ENCODE data around the gene CD200R1L.
"Not testable (repeated sequence)": the region's sequence is repeated elsewhere in the genome, so short reads cannot be mapped to it uniquely, and the experiment has no call there.

Gene CD200R1L

GRCh38 chr3:112846764-112847163, at the start of gene CD200R1L:
Gene CD200R1L (minus strand): TSS chr3:112846864. CDS start chr3:112829367, 17,497 bp downstream.
- no peak for DNase-seq

DNA sequence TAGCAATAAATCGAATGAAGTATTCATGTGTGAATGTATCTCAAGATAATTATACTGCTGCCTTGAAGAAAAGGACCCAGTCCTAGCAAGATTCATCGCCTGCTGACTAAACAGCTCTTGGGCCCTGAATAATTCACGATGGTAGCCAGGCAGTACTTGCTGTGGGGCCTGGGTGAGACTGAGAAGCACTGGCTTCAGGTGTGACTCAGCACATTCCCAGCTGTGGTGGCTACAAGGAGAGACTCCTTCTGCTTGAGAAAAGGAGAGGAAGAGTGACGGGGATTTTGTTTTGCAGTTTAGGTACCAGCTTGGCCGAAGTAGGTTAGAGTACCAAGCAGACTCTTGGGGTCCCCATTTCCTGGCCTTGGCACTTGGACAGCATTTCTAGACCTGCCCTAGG, 47.6 kb upstream of the CD200R1L start:
- DNase-seq, result no peak

DNA sequence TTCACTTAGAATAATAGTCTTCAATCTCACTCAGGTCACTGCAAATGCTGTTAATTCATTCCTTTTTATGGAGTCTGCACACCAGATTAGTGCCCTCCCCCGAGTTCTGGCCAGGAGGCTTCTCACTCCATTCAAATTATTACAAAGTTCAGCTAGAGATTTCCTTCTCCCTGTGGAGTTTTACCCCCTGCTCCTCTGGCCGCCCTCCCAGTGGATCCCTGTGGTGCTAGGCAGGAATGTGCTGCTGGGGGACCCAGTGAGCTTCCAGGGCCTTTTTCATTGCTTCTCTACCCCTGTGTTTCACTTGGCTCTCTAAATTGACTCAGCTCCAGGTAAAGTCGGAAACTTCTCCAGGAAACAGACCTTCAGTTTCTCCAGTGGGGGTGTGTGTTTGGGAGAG, 42.7 kb upstream of the CD200R1L start:
- DNase-seq, result no peak

- DNase-seq, result no peak
These were observed 41.9 kb upstream of the CD200R1L start for GRCh38 chr3:112888381-112889085.

- DNase-seq, result no peak
These were observed 38.1 kb upstream of the CD200R1L start for GRCh38 chr3:112884678-112885290.

DNA sequence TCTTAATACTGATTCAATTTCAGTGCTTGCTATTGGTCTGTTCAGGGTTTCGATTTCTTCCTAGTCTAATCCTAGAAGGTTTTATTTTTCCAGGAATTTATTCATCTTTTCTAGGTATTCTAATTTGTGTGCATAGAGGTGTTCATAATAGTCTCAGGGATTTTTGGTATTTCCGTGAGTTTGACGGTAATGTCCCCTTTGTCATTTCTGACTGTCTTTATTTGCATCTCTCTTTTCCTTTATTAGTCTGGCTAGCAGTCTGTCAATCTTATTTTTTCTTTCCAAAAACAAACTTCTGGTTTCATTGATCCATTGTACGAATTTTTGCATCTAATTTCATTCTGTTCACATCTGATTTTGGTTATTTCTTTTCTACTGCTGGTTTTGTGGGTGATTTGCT, 35.2 kb upstream of the CD200R1L start:
- DNase-seq, result no peak

DNA sequence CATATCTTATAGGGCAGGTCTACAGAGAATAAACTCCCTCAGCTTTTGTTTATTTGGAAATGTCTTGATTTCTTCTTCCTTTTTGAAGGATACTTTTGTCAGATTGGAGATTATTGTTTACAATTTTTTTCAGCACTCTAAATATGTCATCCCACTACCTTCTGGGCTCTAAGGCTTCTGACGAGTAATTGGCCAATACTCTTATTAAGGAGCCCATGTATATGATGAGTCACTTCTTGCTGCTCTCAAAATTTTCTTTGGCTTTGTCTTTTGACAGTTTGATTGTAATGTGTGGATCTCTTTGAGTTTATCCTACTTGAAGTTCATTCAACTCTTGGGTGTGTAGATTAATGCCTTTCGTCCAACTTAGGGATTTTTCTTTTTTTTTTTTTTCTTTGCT, 28.9 kb upstream of the CD200R1L start:
- DNase-seq, result no peak

DNA sequence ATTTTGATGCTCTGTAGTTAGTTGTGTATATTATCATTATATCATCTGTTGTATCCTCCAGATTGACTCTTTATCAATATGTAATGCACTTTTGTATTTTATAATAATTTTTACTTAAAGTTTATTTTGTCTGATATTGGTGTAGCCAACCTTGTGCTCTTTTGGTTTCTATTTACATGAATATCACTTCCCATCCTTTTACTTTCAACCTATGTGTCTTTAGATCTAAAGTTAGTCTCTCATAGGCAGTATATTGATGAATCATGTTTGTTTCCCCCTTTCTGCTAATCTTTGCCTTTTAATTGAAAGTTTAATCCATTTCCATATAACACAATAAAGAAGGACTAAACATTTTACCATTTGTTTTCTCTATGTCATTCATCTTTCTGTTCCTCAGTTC, 28.1 kb upstream of the CD200R1L start:
- DNase-seq, result no peak

DNA sequence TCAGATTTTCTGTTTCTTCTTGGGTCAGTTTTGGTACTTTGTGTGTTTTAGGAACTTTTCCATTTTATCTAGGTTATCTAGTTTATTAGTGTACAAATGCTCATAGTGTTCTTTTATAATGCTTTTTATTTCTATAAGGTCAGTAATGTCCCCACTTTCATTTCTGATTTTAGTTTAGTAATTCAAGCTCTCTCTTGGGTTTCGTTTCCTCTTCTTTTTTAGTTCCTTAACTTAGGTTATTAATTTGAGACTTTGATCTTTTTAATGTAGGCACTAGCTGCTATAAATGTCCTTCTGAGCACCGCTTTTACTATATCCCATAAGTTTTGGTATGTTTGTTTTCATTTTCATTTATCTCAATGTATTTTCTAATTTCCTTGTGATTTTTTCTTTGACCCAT, 27.0 kb upstream of the CD200R1L start:
- no peak for DNase-seq

- DNase-seq, result no peak
These were observed 25.1 kb upstream of the CD200R1L start for GRCh38 chr3:112871735-112872134.

DNA sequence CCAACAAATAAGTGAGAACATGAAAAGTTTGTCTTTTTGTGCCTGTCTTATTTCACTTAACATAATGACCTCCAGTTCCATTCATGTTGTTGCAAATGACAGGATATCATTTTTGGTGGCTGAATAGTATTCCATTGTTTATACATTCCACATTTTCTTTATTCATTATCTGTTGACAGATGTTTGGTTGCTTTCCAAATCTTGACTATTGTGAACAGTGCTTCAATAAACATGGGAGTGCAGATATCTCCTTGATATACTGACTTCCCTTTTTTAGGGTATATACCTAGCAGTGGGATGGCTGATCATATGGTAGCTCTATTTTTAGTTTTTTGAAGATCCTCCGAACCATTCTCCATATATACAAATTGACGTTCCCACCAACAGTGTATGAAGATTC, 19.1 kb upstream of the CD200R1L start:
- DNase-seq, result no peak

- no peak for DNase-seq
These were observed 14.2 kb upstream of the CD200R1L start for GRCh38 chr3:112860898-112861297.

DNA sequence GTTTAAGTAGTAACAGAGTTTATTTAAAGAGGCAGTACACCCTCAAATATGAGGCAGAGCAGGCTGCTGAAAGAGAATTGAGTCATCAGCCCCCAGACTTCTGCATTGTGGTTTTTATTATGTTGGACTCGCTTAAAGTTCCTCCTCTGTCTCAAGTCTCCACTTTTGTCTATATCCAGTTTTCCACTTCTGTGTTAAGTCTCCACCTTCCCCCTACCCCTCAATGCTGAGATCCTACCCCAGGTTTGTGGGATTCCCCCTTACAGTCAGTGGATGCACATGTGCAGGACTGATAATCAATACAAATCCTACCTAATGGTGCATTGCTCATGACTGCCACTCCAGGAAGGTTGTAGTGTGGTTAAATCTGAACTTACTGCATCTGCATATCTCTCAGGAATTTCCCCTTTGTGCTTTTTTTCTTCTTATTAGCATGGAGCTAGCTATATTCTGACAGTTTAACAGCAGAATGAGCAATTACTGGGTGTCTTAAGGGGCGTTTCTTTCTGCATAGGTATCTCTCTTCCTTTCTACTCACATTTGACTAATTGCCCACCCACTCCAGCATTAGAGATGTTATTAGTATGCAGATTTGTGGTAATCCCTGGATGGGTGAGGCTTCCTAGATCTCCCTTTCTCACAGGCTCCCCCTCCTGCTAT, 11.9 kb upstream of the CD200R1L start:
- DNase-seq, result peak; percentile 27

GRCh38 chr3:112857526-112857925, 10.9 kb upstream of the CD200R1L start:
- no peak for DNase-seq

- DNase-seq, result peak; percentile 59
These were observed 9.9 kb upstream of the CD200R1L start for GRCh38 chr3:112856537-112856936.

DNA sequence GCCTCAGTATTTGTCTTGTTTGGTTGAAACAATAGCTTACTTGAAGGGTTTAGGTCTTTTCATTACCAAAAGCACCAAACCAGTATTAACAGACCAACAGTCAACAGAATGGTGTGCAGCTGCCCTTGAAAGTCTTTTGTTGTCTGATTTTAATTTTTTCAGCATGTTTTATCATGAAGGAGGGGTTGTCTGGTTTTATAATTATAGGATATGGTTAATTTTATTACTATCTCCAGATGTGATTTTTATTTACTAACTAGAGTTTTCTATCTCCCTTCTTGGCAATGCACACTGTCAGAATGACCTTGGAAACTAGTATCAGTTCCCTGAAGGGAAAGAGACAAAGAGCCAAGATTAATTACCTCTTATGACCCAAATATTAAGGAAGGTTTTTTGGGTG, 9.2 kb upstream of the CD200R1L start:
- DNase-seq, result no peak

DNA sequence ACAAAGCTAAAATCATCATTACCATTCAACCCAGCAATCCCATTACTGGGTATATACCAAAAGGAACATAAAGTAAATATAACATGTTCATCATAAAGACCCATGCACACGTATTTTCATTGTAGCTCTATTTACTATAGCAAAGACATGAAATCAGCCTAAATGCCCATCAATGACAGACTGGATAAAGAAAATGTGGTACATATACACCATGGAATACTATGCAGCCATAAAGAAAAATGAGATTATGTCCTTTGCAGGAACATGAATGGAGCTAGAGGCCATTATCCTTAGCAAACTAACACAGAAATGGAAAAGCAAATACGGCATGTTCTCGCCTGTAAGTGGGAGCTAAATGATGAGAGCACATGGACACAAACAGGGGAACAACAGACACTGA, 8.4 kb upstream of the CD200R1L start:
- DNase-seq, result not testable (repeated sequence)

GRCh38 chr3:112848196-112848595, 1.5 kb upstream of the CD200R1L start:
- DNase-seq, result no peak

DNA sequence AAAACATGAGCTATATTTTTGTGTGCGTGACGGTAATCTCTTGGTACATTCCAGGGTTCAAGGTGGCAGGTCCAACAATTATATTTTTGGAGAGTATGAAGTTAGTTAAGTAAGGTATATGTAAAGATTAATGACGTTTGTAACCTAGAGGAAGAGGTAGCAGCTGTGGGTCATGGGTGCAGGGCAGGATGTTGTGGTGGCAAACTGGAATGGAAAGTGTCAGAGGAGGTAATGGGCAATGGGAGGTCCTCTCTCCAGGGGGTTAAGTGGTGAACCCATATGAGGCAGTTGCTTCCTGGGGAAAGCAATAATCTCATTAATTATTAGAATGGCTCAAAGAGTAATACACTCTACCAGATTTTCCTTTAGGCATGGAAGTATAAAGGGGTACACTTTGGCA, 1.0 kb upstream of the CD200R1L start:
- DNase-seq, result no peak

DNA sequence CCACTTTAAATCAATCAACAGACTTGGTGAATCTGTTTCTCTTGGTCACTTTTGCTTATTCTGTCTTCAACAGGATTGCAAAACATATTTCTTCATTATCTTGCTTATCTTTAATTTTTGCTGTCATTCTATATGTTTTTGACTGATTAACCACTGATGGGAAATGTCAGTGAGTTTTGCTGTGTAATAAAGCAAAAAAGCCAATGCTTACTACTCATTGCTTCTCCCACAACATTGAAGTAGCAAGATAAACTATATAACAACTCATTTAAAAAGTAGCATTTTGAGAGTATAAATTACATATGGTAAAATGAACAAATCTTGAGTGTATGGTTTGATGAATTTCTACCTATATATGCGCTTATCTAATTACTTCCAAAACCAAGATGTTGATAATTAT, 892 bp downstream of the CD200R1L start:
- no peak for DNase-seq

DNA sequence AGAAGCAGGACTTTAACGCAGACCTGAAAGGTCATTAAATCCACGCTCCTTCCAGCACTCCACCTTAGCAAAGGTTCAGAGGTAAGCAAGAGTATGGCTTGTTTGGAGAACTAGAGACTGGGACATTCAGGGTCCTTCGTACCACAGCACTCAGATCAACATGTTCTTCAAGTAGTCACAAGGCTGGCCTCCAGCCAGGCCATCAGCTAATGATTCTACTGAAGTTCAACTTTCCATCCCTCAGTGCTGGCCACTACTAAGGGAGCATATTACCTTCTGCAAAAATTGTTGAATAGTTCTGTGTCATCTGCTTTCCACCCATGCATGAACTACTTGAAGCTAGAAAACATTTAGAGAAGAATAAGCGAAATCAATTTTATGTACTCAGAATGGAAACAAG, 17.6 kb downstream of the CD200R1L start:
- DNase-seq, result no peak

DNA sequence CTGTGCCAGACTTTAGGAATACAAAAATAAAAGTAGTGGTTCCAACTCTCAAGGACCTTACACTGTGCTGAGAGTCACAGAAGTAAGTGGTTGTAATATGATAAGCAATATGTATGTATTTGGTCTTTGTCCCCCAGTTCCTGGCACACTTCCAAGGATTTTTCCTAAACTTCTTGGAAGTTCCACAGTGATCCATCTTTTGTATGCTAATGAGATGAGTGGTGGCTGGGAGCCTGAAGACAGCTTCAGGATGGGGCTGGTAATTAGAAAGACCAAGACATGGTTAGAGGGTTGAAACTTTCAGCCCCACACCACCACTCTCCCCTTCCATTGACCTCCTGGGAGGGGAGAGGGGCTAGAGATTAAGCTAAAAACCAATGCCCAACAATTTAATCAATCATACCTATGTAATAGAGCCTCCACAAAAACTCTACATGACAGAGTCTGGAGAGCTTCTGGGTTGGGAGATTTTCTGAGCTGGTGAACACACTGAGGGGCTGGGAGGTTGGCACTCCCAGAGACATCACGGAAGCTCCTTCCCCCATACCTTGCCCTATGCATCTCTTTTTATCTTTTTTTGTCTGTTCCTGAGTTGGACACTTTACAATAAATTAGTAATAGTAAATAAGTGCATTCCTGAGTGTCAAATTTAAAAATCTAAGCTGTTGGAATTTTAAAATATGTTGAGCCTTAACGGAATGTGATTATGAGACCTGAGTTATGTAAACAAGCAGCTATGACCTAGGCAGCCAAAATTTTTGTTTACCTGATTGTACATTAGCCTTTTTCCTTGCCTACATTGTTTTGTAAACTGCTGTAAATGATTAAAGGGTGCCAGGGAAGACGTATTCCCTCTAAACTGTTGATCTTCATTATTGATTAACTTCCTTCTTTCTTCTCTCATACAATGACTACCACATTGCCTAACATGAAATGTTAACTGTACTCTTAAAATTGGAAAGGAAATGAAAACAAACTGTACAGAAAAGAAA, 24.3 kb downstream of the CD200R1L start:
- DNase-seq, result no peak

DNA sequence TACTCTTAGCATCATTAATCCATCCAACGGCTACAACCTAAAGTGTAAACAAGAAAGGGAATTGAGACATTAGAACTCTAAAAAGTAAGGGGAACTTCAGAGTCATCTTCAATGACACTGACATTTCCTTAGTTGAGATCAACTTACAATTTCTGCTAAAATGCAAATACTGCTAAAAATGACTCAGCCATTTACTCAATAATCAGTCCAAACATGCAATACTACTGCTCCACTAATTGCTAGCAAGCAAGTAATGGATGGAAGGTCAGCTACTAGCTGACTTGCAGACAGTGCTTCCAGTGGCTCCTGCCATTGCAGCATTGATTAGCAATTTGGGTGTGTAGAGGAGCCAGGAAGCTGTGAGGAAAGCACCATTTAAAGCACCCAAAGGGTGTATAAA, 28.4 kb downstream of the CD200R1L start:
- DNase-seq, result no peak

Data from GDM1 (cell line).